Measurements from ENCODE around the gene MBNL2. TPM values are rescaled to one million over a fixed set of nuclear protein-coding genes. Genes with fewer than 3 reads are reported as not detected.

Gene MBNL2
- total RNA-seq, 1 donor from 2014 or later: 78.3 TPM

DNA sequence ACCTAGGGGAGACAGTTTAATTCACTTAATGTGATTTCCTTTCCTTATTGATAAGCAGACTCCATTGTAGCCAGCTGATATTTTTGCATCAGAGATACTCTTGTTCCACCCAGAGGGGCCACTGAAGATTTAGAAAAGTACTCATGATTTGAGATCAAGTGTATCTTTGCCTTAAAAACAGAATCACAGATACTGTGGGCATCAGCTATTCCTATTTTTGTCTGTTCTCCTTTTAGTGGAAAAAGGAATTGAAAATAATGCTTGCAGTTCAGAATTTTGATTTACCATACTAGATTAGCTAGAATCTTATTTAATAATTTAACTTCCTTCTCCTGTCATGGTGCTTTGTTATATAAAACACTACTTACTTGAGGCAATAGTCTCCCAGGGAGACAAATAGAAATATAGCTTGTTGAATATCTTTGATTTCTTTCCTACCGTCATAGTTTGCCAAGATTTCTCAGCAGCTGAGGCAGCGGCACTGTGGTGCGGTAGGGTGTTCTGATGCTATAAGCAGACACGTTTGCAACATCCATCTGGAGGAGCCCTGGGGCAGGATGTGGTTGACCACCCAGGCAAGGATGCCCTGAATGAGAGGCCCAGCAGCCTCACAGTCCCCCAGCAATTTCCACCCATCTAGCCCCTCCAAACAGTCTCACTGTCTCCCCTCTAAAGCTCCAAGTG, 164.8 kb downstream of the MBNL2 start:
- no peak for DNase-seq

DNA sequence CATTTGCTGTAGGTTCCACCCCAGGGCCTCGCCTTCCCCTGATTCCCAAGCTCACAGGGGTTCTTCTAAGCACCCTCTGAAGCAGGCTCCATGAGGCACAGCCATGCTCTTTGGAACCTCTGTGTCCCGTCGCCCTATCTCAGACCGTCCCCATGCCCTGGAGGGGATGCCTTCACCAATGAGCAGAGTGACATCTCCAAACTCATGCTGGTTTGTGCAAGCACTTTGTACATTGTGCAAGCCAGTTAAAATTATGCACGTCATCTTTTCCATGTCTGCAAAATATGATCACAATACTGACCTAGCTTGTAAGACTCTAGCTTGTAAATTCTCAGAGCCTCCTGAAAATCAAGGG, 165.3 kb downstream of the MBNL2 start:
- DNase-seq: no peak

DNA sequence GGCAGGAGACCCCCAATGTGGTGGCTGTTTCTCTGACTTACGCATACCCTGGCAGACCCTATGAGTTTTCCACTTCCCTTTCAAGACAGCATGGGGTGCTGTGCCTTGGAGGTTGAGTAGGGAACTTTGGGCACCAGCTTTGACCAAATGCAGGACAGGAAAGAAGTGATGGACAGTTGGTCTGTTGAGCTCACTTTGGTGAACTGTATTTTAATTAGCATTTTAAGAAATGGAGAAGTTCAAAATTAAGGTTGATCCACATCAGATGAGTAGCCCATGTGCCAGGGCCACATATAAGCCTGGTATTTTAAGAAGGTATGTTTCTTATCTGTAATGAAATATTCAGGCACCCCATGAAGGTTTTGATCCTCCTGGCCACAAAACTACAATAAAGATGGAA, 165.8 kb downstream of the MBNL2 start:
- DNase-seq: no peak

DNA sequence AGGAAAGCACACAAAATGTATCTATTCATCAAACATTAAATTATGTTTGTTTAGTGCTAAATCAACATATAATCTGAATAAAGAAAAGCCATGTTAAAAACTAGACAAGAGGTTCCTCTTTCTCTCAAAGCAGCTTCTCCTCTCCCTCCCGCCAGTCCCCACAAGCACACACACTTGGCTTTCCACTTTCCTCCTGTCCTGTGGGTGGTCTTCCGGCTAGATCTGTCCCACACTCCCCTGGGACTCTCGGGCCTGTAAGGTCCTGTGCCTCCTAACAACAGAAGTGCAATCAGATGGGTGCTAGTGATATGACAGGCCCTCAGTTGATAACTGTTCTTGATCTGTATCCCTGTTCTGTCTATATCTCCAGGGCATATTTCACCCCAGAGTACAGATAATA, 166.2 kb downstream of the MBNL2 start:
- DNase-seq: no peak

DNA sequence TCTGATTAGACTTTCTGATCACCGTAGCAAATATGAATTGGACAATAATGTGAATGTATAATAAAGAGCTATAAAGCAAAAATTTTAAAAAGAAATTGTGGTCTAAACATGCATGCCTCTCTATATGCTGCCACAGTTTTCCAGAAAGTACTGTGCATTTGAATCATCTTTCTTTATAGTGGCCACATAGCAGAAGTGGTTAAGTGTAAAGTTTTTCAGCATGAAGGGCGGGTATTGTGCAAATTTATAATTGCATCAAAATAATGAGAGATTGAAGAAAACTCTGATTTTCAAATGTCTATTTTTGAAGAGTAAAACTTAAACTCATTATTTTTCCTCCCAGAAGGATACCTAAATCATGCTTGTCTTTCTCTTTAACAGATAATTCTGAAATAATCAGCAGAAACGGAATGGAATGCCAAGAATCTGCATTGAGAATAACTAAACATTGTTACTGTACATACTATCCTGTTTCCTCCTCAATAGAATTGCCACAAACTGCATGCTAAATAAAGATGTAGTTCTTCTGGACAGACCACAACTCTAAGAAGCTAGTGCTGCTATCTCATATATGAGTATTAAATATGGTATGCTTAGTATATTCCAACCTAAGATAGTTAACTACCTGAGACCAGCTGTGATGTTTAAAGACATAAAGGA, 168.9 kb downstream of the MBNL2 start:
- no peak for DNase-seq

DNA sequence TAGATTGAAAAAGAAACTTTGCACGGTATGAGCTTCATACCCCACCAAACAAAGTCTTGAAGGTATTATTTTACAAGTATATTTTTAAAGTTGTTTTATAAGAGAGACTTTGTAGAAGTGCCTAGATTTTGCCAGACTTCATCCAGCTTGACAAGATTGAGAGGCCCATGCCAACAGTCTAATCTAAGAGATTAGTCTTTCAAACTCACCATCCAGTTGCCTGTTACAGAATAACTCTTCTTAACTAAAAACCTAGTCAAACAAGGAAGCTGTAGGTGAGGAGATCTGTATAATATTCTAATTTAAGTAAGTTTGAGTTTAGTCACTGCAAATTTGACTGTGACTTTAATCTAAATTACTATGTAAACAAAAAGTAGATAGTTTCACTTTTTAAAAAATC, 169.9 kb downstream of the MBNL2 start:
- DNase-seq: no peak

DNA sequence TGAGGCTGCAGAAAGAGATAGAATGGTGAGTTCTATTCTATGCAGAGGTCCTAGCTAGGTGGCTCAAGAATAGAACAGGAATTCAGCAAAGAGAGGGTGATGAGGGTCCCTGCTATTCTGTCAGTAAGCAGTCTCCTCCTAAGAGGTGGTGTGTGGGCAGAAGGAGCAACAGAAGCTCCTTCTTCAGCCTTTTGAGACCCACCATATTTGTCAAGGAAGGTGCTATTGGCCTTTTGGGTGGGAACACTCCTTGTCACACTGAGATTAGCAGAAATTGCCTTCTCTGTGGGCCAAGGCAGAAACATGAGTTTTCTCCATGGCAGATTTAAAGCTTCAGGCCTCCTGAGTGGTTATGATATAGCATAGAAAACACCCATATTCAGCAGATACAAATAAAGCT, 172.4 kb downstream of the MBNL2 start:
- DNase-seq: no peak

DNA sequence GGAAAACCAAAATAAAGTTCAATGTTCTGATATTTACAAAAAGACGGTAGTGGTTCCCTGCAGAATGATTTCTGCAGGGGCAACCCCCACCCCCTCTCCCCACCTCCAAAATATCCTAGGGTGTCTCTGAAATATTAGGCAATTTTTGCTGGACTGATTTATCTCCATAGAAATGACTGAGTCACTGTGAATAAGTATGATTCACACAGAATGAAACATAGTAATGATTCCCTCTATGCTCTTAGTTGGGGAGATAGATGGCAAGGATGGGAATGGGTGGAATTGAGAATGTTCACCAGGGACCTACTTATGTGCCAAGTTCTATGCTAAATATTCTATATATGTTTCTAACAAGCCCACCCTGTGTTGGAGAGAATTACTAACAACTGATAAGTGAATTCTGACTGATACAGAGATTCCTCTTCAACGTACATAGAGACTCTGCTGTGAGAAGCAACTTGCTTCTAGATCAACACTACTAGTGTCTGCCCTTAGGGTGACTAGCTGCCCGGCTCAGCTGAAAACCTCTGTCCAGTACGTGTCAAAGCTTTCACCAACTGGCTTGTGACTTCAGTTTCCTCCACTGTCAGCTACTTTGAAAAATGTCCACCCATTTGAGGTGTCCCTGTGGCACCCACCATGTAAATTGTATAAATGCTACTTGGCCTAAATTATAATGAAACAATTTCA, 173.5 kb downstream of the MBNL2 start:
- no peak for DNase-seq

DNA sequence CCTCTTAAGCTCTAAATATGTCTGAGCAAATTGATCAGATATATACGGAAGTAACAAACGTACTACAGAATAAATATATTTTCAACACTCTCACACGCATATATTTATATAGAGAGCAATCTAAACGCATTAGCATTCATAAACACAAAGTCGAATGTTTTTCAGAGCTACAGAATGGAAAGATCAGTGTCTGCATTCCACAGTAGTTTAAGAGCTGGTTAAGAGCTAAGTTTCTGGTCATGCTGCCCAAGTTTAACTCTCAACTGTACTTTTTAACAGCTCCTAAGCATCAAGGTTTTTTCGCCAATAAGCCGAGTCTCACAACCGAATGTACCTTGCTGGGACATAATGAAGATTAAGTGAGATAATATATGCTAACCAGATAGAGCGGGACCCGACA, 175.1 kb downstream of the MBNL2 start:
- no peak for DNase-seq

DNA sequence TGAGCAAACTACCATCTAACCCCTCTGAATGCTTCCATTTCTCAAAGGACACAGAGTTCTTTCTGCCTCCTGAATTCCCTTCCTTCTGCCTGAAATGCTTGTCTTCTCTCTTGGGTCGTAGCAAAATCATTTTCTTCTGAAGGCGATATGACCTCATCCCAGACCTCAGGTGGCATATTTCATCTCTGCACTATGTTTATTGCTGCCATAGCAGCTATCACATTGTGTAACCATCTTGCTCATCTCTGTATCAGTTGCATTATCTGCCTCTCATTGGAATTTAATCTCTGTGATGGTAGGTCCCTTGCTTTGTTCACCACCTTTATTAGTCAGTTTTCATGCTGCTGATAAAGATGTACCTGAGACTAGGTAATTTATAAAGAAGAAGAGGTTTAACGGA, 179.3 kb downstream of the MBNL2 start:
- DNase-seq: no peak

DNA sequence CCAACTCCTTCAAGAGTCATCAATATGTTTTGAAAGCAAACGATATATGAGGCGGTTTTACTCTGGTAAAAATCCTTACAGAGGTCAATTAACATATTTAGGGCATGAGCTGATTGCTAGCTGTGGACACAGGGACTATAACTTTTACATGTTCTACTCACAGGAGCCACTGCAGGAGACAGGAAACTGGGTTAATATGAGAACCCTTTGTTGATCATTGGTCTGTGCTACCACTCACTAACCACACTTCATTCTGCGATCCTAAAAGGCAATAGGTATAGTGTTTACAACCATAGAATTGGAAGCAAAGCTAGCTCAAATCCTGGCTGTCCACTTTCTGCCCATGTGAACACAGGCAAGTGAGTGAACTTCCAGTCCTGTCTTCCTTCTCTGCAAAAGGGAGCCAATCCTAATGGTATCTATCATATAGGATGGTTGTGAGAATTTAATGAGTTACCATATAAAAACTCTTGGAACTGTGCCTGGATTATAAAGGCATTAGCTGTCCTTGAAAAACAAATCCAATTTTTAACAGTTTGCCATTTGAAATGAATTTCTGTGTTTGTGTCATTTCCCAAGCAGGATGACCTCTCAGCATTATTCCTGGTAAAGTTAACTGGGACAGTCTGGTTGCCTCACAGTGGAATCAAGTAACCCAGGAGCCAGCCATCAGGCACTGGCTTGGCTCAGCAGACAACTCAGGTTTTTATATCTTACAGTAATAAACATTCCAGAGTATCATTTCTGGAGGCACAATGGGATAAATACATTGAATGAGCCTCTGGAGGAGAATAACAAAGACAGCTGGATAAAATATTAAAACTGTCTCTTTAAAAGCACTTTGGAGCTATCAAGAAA, 182.0 kb downstream of the MBNL2 start:
- DNase-seq: no peak

DNA sequence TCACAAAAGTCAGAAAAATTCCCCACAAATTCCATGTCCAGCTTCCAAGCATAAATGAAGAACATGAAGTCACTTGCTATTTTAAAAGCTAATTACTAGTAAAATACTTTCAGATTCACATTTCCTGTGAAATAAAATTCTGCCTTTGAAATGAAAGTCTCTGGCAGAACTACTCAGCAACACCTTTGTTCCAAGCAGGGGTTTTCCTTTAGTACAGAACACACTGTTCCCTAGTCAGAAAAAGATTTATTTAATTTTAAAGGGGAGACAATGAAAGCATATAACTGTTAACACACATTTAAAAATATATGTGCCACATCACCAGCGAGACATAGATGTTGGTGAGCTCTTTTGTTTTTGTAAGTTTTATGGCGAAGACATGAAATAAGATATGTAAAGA, 185.4 kb downstream of the MBNL2 start:
- DNase-seq: no peak

DNA sequence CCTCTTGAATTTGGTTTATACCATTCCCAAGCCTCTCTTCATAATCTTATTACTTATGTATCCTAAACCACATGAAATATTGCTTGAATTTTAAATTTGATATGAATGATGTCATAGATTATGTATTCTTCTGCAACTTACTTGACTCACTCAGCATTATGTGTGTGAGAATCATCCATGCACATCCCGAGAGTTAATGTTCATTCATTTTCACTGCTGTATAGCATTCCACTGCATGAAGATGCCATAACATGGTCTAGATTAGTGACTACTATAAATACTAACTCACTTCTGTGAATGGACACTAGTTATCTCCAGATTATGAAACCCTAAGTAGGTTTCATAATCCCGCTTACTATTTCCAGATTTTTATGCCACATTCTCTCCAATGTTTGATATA, 186.8 kb downstream of the MBNL2 start:
- DNase-seq: no peak

DNA sequence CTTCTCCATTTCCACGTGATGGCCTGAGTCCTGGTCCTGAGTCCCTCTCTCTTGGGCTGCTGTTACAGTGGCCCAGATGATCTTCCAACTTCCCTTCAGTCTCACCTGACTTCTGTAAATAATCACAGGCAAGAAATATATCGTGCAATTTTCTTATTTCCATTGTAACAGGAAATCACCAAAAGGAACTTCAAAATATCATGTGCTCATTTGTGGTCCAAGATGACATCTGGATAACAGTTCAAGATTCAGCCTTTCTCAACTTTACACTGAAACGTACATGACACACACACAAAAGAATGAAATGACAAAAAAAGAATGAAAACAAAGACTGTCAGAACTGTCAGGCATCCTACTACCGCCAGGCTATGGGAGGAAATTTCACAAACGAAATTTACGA, 189.9 kb downstream of the MBNL2 start:
- DNase-seq: no peak

DNA sequence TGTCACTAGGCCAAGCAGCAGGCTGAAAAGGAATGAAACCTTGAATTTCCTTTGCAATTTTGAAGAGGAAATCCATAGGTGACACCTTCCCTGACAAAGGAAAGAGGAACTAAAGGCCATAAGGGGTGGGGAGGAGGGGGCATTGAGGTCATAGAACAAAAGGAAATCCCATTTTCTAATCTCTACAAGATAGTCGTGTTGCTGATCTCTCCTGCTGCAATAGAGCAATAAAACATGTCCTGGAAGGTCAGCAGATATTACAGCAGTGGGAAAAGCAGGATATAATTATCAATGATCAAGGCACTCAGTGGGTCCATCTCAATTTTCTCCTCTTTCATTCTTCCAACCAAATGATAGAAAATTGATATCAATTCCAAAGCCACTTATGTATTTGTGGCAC, 191.6 kb downstream of the MBNL2 start:
- DNase-seq: no peak

DNA sequence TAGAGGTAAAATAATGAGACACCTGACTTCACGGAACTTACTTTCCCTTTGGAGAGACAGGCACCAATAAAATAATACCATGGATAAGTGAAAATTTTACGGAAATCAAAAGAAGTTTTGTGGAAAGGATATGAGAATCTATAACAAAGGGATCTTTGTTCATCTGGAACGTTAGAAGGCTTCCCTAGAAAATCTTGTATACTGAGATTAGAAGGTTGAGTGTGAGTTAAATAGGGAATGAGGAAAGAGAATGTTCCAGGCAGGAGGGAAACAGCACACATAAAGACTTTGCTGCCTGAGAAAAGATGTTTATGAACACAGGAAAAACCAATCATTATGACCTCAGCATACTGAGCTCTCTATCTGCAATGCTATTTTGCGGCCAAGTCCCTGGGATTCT, 192.3 kb downstream of the MBNL2 start:
- DNase-seq: no peak

DNA sequence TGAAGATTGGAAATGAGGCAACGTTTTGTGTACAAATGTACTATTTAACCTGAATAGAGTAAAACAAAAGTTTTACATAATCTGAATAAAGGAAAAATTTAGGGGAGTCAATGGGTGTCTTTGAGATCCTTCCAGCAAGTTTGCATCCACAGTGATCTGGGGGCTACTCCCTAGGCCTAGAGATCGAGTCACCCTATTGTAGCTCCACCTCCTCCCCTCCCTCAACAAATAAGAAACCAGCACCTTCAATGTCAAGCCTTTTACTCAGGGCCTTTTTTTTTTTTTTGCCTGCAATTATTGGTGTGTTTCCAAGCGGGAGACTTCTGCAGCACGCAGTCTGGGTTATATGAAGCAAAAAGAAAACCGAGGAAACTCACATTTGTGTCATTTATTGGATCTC, 195.6 kb downstream of the MBNL2 start:
- no peak for DNase-seq

DNA sequence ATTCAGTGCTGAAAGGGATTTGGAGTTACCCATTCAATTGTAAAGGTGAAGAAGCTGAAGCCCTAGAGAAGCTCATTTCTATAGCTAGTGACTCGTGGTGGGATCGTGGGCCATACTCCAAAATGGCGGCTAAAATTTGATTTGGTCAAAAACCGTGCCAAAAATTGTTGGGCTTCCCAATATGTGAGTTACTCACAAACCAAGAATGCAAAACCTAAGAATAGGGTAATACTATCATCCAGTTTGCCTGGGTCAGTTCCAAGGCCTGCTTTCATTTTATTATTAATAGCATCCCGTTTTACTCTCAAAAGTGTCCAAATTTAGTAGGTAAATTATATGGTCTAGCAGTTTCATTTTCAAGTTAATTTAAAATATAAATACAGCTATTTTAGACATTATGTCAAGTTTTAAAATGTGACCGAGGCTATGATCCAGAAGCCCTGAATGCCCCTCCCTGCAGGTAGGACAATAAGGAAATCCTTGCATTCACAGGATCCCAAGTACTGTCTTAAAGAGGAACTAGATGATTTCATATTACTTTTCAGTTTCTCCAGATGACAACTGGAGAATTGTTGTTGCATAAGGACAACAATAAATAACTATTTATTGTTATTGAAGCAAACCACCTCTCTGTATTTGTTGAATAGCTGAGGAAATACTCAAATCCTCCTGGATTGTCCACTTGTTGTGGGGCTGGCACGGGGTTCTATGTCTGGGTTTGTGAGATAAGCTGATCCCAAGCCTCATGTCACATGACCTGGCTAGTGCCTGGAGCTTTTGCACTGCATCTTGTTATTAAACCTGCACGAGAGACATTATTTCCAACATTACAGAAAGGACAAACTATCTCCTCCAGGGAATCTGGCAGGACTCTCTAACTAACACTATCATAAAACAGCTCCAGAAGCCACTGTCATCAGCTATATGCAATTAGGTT, 200.3 kb downstream of the MBNL2 start:
- DNase-seq: no peak

DNA sequence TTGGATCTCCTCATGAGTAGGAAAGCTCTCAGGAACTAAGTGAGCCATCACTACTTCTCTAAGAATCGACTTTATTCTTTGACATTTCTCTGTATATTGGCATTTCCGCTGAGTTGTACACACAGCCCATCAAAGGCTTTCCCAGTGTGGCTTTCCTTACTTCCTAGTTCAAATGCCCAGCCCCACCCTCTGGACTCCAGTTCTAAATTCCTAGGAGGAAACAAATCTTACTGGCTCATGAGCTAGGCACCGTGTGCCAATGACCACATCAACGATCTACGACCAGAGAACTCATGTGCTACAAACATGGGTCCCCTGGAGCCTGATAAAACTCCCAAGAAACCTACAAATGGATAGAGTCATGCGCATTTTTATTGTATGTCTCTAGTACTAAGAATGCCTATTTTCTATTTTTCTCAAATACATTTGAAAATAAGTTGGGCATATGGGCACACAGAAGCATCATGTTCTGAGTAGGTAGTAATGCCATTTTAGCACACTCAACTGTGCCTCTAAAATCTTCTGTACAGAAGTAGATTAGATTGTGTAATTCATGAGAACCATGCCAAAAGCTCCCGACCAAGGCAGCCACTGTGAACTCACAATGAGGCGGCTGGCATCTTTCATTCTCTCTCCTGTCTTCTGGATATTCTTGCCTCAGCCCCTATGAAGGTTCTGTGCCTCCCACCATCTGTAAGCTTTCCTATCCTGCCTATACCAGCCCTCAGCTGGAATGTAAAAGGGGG, 201.3 kb downstream of the MBNL2 start:
- DNase-seq: no peak

DNA sequence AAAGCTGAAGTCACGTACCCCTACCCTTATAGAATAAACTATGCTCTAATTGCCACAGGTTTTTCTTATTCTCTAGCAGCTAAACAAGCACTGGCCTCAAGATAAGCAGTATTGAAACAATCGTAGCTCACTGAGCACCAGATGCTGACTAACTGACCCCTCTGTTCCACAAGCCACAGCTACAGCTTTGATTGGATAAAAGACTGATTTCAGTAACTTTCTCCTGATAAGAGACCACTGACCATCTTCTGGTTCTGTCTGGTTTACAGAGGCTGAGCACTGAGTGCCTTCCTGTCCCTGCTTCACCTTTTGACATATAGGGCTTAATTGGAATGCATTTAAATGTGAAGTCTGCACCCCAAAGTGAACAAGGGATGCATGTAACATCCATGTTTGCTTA, 203.5 kb downstream of the MBNL2 start:
- no peak for DNase-seq

DNA sequence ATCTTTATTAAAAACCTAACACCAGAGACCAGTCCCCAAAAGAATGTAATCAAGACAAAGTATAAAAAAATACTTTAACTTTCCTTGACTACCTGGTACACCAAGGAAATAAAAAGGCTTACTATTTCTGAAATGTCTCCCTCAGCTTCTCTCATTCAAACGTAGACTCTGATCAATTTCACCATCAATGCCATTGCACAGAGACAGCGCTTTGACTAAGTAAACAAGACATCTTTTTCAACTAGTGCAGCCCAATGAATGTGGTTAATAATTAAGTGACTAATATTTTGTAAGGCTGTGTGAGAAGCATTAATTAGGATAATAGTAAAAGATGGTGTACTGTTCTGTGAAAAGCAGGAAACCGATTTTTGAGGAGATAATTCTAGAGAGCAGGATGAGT, 204.6 kb downstream of the MBNL2 start:
- DNase-seq: no peak

Measured in dermis blood vessel endothelial cell (primary cell).